HG03135 (cell line): ENCODE data around the gene TSPAN14.
"Not testable (repeated sequence)": the region's sequence is repeated elsewhere in the genome, so short reads cannot be mapped to it uniquely, and the experiment has no call there.

Experiments used
- ATAC-seq: cut with Tn5 transposase; IDR thresholded peaks from one replicate; pipeline ENCODE4 v1.9.1; 2021; ENCODE audit warnings: mild to moderate bottlenecking, moderate library complexity; ENCODE audit not compliant: unreplicated experiment

Gene TSPAN14

GRCh38 chr10:80468002-80468401 lies 13.9 kb downstream of the TSPAN14 start:
- no peak for ATAC-seq

- no peak for ATAC-seq
Observed at GRCh38 chr10:80468806-80469421, 14.8 kb downstream of the TSPAN14 start.

GRCh38 chr10:80470266-80470665 lies 16.2 kb downstream of the TSPAN14 start:
- no peak for ATAC-seq

- no peak for ATAC-seq
Observed at GRCh38 chr10:80471001-80471400, 16.9 kb downstream of the TSPAN14 start.

GRCh38 chr10:80471715-80472233 lies 17.7 kb downstream of the TSPAN14 start:
- ATAC-seq: peak; percentile 46

- peak; percentile 92 for ATAC-seq
Observed at GRCh38 chr10:80472234-80473095, 18.4 kb downstream of the TSPAN14 start.

GRCh38 chr10:80473096-80473657 lies 19.1 kb downstream of the TSPAN14 start:
- ATAC-seq: no peak

- no peak for ATAC-seq
Observed at GRCh38 chr10:80473692-80474596, 19.8 kb downstream of the TSPAN14 start.

- ATAC-seq: no peak
Observed at GRCh38 chr10:80474597-80474910, 20.4 kb downstream of the TSPAN14 start.

- ATAC-seq: no peak
Observed at GRCh38 chr10:80474941-80475340, 20.8 kb downstream of the TSPAN14 start.

- not testable (repeated sequence) for ATAC-seq
Observed at GRCh38 chr10:80475641-80476040, 21.5 kb downstream of the TSPAN14 start.

GRCh38 chr10:80476685-80477084 lies 22.6 kb downstream of the TSPAN14 start:
- no peak for ATAC-seq

- ATAC-seq: no peak
Observed at GRCh38 chr10:80477813-80478212, 23.7 kb downstream of the TSPAN14 start.

GRCh38 chr10:80480373-80480772 lies 26.3 kb downstream of the TSPAN14 start:
- not testable (repeated sequence) for ATAC-seq

- ATAC-seq: no peak
Observed at GRCh38 chr10:80480852-80481251, 26.7 kb downstream of the TSPAN14 start.

- no peak for ATAC-seq
Observed at GRCh38 chr10:80484243-80484642, 30.1 kb downstream of the TSPAN14 start.

GRCh38 chr10:80484676-80485075 lies 30.6 kb downstream of the TSPAN14 start:
- no peak for ATAC-seq

- no peak for ATAC-seq
Observed at GRCh38 chr10:80485076-80485945, 31.2 kb downstream of the TSPAN14 start.

- ATAC-seq: no peak
Observed at GRCh38 chr10:80485946-80486764, 32.0 kb downstream of the TSPAN14 start.
